GM18870 (cell line): ENCODE data around the gene GRIN2D.
"Not testable (repeated sequence)": the region's sequence is repeated elsewhere in the genome, so short reads cannot be mapped to it uniquely, and the experiment has no call there.

Experiments
- ATAC-seq: cut with Tn5 transposase; IDR thresholded peaks from one replicate; pipeline ENCODE4 v1.9.1; 2021; ENCODE audit warnings: moderate library complexity; ENCODE audit not compliant: unreplicated experiment

Gene GRIN2D

DNA sequence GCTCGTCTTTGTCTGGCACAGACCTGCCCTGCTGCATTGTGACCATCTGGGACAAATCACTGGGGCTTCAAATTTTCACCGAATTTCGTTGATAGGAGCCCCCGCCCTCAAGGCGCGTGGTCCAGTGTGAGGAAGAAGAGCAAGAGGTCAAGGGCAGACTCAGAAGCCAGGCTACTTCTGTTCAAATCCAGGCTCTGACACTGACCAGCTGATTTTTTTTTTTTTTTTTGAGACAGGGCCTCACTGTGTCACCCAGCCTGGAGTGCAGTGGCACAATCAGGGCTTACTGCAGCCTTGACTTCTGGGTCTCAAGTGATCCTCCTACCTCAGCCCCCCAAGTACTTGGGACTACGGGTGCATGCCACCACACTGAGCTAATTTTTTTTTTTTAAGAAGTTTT, 22.1 kb upstream of the GRIN2D start:
- ATAC-seq = no peak

DNA sequence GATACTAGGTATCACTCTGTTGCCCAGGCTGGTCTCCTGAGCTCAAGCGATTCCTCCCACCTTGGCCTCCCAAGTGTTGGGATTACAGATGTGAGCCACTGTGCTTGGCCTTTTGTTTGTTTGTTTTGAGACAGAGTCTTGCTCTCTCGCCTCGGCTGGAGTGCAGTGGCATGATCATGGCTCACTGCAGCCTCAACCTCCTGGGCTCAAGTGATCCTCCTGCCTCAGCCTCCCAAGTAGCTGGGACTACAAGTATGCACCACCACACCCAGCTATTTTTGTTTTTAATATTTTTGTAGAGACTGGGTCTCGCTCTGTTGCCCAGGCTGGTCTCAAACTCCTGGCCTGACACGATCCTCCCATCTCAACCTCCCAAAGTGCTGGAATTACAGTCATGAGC, 21.7 kb upstream of the GRIN2D start:
- ATAC-seq = not testable (repeated sequence)

DNA sequence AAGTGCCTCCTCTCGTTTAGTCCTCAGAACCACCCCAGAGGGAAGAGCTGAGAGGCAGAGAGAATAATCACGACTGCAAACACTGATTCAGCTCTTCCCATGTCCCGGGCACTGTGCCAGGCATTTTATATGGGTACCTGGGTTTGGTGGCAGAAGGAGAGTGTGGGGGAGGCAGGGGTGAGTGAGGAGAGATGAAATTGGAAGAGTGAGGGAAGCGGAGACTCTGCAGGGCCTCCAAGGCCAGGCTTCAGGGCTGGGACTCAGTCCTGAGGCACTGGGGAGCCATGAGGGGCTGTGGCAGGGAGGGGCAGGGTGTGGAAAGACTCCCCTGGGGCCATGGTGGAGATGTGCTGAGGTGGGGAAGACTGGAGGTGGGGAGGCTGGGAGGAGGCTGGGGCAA, 20.6 kb upstream of the GRIN2D start:
- ATAC-seq = no peak

DNA sequence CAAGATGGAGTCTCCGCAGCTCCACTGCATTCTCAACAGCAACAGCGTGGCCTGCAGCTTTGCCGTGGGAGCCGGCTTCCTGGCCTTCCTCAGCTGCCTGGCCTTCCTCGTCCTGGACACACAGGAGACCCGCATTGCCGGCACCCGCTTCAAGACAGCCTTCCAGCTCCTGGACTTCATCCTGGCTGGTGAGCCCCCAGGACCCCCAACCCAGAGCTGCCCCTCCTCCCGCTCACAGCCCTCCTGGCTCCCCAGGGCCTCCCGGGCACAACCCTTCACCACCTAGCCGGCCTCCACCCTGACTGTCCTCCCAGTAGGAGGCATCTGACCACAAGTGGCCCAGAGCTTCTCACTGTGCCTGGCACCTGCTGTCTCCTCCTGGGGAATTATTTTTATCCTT, 19.9 kb upstream of the GRIN2D start:
- no peak for ATAC-seq

DNA sequence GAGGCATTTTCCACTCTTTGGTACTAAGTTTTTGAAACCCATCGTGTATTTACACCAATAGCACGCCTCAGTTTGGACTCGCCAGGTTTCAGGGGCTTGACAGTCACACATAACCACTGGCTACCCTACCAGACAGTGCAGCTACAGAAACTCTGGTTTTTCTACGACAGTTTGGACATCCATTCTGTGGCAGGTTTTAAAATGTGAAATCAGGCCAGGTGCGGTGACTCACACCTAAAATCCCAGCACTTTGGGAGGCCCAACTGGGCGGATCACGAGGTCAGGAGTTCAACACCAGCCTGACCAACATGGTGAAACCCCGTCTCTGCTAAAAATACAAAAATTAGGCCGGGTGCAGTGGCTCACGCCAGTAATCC, 15.3 kb upstream of the GRIN2D start:
- ATAC-seq = no peak

DNA sequence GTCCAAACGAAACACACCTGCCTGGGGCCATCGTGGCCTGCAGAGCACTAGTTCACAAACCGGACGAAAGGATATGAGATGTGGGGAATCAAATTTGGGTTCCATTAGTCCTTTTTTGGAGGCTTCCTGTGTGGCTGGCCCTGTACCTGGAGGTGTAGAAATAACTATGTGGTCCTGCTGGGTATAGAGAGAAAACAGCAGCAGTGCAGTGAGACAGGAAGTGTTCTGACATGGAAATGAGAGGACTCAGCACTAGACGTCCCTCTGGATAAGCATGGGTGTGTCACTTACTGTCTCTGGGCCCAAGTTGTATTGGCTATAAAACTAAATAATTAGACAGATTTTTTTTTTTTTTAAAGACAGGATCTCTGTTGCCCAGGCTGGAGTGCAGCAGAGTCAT, 14.4 kb upstream of the GRIN2D start:
- ATAC-seq = no peak

DNA sequence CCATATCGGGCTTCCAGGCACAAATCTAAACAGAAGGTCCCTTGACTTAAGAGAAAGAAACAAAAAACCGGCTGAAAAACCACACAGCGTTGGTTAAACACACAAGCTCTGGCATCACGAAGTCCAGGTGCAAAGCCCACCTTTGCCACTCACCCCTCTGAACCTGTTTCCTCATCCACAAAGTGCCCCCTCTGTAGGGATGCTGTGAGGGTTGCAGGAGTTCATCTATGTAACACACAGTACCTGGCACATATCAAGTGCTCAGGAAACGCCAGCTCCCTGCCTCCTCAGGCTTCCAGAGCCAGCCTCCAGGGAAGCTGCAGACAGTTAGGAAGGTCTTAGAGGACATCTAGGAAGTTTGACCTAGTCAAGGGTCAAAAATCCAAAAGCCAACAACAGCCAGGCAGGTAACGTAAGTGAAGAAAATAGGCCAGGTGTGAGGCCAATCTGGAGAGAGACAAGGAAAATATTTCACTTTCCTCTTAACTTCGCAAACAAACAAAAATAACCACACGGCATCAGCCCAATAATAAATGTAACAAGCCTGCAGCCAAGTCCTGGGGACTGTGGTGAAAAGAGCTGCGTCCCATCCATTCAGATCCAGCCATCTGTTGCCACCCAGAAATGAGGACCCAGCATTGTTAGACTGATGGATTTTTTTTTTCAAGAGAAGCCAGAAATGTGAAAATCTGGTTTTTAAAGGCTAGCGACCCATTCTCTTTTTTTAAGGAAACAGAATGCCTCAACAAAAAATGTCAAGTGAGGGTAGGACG, 12.1 kb upstream of the GRIN2D start:
- ATAC-seq = no peak

DNA sequence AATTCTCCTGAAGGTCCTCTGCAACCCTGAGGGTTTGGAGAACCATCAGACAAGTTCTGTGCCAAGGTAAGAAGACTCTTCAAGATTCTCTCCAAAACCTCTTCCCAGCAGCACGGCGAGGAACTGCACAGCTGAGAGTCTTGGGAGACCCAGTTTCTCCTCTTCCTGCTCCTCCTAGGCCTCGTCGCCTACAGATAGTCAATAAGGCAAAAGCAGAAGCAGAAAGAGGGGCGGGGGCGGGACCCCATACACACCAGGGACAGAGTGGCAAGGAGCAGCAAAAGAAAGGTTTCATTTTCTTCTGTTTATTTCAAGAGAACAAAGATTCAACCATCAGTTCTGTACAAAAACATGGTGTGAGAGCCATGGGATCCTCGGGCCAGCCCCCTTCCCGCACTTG, 11.2 kb upstream of the GRIN2D start:
- no peak for ATAC-seq

DNA sequence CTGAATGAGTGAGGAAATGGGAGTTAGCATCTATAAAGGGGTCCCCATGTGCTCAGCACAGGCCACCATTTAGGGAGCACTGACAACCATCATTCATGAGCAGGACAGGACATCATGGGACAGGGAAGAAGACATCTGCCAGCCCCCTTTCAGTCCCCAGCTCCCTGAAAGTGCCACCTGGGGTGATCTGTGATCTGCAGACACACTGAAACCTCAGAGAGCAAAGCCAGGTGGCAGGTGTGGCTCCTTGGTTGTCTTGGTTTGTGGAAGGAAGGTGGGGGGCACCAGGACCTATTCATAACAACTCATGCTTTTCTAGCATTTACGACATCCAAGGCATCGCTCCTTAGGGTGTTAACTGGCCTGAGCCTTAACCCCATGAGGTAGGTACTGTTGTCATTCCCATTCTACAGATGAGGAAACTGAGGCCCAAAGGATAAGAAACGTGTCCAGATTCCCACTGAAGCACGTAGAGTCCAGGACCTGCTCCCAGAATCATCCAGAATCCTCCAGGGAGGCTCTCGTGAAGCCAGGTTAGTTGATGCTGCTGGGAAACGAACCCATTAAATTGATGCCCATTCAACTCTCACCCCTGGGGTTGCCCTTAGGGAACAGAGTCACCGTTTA, 7.9 kb upstream of the GRIN2D start:
- ATAC-seq = no peak

DNA sequence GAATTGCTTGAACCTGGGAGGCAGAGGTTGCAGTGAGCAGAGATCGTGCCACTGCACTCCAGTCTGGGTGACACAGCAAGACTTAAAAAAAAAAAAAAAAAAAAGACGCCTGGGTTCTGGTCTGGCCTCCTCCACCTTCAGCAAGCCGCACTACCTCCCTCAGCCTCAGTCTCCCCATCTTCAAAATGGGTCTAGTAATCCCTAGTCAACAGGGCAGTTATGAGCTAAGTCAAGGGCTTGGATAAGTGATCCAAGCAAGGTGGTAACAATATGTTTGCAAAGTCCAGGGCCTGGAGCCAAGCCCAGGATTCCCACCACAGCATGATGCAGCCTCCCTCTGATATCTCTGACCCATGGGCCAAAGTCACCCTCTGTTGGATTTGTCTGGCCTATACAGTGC, 6.5 kb upstream of the GRIN2D start:
- ATAC-seq = no peak

DNA sequence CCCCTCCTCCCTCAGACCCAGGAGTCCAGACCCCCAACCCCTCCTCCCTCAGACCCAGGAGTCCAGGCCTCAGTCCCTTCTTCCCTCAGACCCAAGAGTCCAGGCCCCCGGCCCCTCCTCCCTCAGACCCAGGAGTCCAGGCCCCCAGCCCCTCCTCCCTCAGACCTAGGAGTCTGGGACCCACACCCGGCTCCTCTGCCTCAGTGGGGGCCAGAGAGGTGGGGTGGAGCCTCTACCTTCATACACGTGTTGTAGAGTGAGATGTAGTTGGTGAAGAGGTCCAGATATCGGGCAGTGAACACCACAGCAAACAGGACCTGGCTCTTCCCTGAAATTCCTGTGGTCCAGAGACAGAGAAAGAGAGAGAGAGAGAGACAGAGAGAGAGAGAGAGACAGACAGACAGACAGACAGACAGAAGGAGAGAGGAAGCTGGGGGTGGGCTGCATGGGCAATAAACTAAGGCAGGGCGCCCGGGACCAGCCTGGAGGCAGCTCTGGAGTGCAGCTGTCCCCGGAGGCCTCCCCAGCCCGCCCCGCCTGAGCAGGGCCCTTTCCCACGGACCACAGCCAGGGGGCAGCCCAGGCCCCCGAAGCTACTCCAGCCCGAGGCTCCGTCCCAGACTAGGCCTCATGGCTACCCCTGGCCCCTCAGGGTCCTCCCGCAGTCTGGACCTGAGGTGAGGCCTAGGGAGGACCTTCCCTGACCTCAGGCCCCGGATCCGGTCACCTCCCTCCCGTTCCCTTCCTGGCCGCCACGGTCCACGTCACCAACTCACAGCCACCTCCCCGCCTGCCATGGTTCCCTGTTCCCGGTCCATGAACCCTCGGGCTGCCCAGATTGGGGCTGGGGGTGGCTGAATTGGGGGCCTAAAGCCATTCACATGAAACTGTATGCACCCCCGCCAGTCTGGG, 3.0 kb upstream of the GRIN2D start:
- no peak for ATAC-seq

DNA sequence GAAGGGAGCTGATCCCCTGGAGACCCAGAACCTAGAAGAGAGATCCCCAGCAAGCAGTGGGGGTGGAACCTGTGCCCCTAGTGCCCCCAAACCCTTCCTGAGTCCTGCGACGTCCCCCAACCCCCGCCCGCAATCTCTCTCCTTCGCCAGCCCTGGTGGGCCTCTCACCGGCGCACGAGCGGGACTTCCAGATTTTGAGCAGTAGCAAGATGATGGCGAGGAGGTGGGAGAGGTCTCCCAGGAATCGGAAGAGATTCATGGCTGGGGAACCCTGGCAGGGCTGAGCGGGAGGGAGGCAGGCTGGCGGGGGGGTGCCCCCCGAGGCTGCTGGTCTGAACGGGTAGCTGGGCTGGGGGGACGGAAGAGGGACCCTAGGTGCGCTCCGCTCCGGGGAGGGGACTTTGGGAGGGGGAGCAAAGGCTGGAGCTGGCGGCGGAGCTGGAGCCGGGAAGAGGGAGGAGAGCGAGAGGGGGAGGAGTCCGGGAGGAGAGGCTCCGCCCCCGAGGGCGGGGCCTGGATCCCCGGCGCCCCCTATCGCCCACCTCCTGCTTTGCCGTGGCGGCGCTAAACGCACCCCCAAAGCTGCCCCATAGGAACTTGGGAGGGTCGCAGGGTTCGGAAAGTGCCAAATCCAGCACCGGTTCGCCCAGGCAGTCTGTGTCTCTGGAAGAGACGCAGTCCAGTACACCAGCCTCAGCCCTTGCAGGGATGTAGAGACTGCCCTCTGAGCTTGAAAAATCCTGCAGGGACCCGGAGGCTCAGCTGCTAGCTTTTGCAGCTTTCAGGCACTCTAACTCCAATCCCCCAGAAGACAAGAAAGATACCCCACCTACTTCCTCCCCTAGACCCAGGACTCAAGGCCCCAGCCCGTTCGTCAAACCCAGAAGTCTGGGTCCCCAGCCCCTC, 2.1 kb upstream of the GRIN2D start, which contains the start of gene KDELR1:
Gene KDELR1 (minus strand): TSS at position 452 of the 906 bp plus-strand sequence. CDS start 193 bp downstream, at position 259.
- ATAC-seq = no peak

DNA sequence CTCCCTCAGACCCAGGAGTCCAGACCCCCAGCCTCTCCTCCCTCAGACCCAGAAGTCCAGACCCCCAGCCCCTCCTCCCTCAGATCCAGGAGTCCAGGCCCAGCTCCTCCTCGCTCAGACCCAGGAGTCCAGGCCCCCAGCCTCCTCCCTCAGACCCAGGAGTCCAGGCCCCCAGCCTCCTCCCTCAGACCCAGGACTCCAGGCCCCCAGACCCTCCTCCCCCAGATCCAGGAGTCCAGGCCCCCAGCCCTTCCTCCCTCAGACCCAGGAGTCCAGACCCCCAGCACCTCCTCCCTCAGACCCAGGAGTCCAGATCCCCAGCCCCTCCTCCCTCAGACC, 1.5 kb upstream of the GRIN2D start:
- not testable (repeated sequence) for ATAC-seq

DNA sequence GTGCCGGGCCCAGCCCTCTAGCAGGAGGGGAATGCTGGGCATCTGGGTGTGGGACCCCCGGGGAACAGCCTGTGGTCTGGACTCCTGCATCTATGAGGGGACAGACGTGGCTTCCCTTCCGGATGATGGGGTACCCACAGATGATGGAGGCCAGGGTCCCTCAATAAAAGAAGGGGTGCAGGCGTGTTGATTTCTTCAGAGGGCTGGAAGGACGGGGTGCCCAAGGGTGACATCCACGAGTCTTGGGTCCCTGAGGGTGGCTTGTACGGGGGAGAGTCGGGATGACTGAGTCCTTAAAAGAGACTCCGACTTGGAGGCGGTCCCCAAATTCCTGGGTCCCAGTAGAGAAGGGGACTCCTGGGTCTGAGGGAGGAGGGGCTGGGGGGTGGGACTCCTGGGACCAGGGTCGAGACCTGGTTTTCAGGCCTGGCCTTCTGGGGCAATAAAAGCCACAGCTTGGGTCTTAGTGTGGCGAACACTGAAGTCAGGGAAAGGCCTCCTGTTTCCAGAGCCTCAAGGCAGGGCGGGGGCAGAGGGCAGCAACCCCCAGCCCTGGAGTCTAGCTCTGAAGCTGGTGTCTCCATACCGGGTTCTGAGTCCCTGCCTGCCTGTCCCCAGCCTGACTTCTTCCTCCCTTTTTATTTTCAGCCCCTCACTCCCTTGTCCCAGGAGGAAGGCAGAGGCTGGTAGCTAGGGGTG, 459 bp upstream of the GRIN2D start:
- ATAC-seq = no peak

DNA sequence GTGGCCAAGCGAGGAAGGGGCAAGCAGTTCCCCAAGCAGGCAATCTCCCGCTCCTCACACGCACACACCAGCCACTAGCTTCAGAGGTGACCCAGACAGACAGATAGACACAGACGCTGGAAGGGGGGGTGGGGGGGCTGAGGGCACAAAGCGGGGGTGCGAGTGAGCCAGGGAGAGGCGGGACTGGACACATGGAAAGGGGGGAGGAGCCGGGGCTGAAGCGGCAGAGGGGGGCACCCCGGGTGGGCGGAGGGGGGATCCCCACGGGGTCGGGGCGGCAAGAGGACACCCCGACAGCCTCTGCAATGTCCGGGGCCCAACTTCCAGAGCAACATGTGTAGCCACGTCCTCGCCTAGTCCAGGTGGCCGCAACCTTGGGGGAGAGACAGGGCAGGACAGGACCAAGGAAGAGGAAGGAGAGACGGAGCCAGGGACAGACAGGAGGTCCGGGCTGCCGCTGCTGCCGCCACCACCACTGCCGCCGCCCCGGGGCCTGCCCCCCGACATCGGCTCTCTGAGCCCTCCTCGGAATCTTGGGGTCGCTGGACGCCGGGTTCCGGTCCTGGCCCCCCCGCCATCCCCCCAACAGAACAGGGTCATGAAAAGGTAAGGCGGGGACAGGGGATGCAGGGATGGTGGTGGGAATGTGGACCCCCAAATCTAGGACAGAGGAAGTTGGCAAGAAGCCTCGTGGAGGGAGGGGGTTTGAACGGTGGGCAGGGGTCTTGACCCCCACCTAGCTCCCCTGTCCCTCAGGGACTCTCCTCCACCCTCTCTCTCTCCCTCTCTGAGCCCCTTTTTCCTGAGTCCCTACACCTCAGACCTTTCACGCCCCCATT, 1.1 kb downstream of the GRIN2D start:
- no peak for ATAC-seq

DNA sequence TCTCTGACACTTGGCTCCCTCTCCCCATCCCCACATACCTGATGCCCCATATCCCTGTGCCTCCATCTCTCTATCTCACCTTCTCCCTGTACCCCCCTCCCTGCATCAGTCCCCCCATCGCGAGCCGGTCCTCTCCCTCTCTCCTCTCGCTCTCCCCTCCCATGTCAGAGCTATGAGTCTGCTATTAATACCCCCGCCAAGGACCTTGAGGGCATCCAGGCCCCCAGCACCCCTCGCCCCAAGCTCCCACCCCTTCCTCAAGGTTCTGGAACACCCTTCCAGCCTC, 1.6 kb downstream of the GRIN2D start:
- no peak for ATAC-seq

DNA sequence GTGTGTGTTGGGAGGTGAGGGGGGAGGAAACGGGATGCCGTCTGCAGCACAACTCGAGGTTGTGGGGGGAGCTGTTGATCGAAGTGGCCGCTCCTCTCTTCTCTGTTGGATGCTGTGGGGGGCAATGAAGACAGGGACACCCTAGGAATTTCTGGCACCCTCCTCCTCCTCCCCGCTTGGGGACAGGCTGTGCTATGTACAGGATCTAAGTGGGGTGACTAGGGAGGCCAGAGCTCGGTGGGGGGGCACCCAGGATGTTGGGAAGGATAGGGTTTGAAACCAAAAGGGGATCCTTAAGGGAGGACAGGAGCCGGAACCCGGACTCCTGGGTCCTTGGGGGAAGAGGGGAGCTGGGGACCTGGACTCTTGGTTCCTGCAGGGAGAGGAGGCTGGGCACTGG, 2.0 kb downstream of the GRIN2D start:
- ATAC-seq = no peak

DNA sequence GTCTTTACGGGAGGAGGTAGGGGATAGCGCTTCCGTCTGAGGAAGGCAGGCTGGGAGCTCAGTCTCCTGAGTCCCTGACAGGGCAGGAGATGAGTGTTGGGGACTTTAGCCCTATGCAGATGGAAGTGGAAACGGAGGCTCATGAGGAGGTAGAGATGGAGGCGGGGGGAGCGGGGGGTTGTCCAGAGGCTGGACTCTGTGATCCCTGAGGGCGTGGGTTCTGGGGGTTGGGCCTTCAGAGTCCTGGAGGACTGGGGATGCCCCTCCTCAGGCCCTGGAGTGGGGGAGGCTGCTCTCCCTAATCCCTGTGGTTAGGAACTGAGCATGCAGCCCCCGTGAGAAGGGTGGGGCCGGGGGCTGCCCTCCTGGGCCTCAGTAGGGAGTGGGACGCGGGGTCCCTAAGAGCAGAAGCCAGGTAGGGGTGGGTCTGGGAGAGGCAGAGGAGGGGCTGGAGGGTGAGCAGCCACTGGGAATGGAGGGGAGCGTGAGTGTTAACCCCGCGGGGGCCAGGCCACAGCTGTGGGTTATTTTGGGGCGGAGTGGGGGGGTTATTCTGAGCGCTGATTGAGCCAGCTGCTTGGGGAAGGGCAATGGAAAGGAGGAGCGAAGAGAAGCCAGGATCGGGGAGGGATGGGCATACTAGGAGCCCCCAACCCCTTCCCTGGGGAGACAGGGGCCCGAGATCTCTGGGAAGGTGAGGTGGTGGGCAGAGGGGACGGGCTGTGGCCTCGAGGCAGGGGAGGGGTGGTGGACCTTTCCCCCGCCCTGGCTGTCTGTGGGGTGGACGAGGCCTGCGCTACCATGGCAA, 2.8 kb downstream of the GRIN2D start:
- no peak for ATAC-seq

DNA sequence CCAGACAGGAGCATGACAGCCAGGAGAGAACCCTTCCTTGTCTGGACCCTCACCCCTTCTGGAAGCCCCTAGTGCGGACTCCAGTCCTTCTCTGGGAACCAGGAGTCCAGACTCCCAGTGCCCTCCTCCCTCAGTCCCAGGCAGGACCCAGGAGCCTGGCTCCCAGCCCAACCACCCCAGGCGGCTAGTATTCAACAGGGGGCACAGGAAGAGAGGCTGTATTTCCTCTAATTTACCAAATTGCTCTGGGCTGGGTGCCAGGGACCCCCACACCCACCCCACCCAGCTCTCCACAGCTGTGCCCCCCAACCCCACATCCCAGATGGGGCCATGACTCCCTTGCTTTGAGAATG, 3.3 kb downstream of the GRIN2D start:
- no peak for ATAC-seq
